Trophoblast cell (in vitro differentiated cells and primary cell): ENCODE measurements around the gene COPG2.
A peak's percentile ranks its signal among the peaks of the same experiment; 100 is the strongest.

Experiments
- DNase-seq, 2 donors: peaks; one replicate each; pipeline ENCODE4 v3.0.0-alpha.2; 2016
- H2AFZ ChIP-seq: 2 replicates; pipeline ENCODE4 v1.6.1; 2013; ENCODE audit warnings: low read length, moderate library complexity, mild to moderate bottlenecking; ENCODE audit not compliant: insufficient read depth, poor library complexity
- H2AK5ac ChIP-seq: 2 replicates; pipeline ENCODE4 v1.6.1; 2013; ENCODE audit warnings: mild to moderate bottlenecking, low read length
- H2BK120ac ChIP-seq: 2 replicates; pipeline ENCODE4 v1.6.1; 2013; ENCODE audit warnings: low read length, mild to moderate bottlenecking, moderate library complexity; ENCODE audit not compliant: insufficient read depth, poor library complexity
- H2BK12ac ChIP-seq: 2 replicates; pipeline ENCODE4 v1.6.1; 2013; ENCODE audit warnings: mild to moderate bottlenecking, low read length, moderate library complexity
- H2BK5ac ChIP-seq: 2 replicates; pipeline ENCODE4 v1.6.1; 2013; ENCODE audit warnings: low read length, low read depth, moderate library complexity, mild to moderate bottlenecking; ENCODE audit not compliant: poor library complexity
- H3K14ac ChIP-seq: 2 replicates; pipeline ENCODE4 v1.6.1; 2013; ENCODE audit warnings: mild to moderate bottlenecking, low read length
- H3K18ac ChIP-seq: 2 replicates; pipeline ENCODE4 v1.6.1; 2013; ENCODE audit warnings: mild to moderate bottlenecking, low read length
- H3K23ac ChIP-seq: 2 replicates; pipeline ENCODE4 v1.6.1; 2013; ENCODE audit warnings: low read length
- H3K27ac ChIP-seq: 2 replicates; pipeline ENCODE4 v1.5.1; 2013; ENCODE audit warnings: low read depth, mild to moderate bottlenecking, inconsistent platforms, low read length, moderate library complexity
- H3K27me3 ChIP-seq: 2 replicates; pipeline ENCODE4 v1.6.1; 2013; ENCODE audit warnings: inconsistent platforms, mild to moderate bottlenecking, low read length, moderate library complexity; ENCODE audit not compliant: insufficient read depth
- H3K36me3 ChIP-seq, 2 experiments: 1 replicate in 1 of 2; 2 replicates in 1 of 2; pipeline ENCODE4 v1.6.1; 2013; ENCODE audit warnings: low read length in 2 of 2, mild to moderate bottlenecking in 2 of 2, moderate library complexity in 1 of 2; ENCODE audit not compliant: insufficient read depth in 2 of 2, control insufficient read depth in 1 of 2
- H3K4ac ChIP-seq: 2 replicates; pipeline ENCODE4 v1.6.1; 2013; ENCODE audit warnings: low read depth, mild to moderate bottlenecking, low read length, moderate library complexity
- H3K4me1 ChIP-seq, 2 experiments: 1 replicate in 1 of 2; 2 replicates in 1 of 2; pipeline ENCODE4 v1.6.1; 2013; ENCODE audit warnings: low read length in 2 of 2, mild to moderate bottlenecking in 2 of 2, moderate library complexity in 1 of 2; ENCODE audit not compliant: insufficient read depth in 2 of 2, control insufficient read depth in 1 of 2
- H3K4me2 ChIP-seq: 2 replicates; pipeline ENCODE4 v1.6.1; 2013; ENCODE audit warnings: inconsistent platforms, mild to moderate bottlenecking, low read length, moderate library complexity
- H3K4me3 ChIP-seq: 2 replicates; pipeline ENCODE4 v1.5.1; 2013; ENCODE audit warnings: mild to moderate bottlenecking, low read depth, low read length, inconsistent platforms
- H3K79me1 ChIP-seq: one replicate; pipeline ENCODE4 v1.6.1; 2013; ENCODE audit warnings: low read length
- H3K79me2 ChIP-seq: 2 replicates; pipeline ENCODE4 v1.6.1; 2013; ENCODE audit warnings: low read length, mild to moderate bottlenecking; ENCODE audit not compliant: control insufficient read depth, insufficient read depth, poor library complexity
- H3K9ac ChIP-seq: 2 replicates; pipeline ENCODE4 v1.6.1; 2013; ENCODE audit warnings: mild to moderate bottlenecking, low read length
- H3K9me3 ChIP-seq: 2 replicates; pipeline ENCODE4 v1.6.1; 2013; ENCODE audit warnings: low read depth, mild to moderate bottlenecking, control low read depth, inconsistent platforms, low read length; ENCODE audit not compliant: insufficient read depth
- H4K12ac ChIP-seq: 2 replicates; pipeline ENCODE4 v1.6.1; 2013; ENCODE audit warnings: low read depth, mild to moderate bottlenecking, low read length, moderate library complexity
- H4K8ac ChIP-seq: 2 replicates; pipeline ENCODE4 v1.6.1; 2013; ENCODE audit warnings: low read depth, mild to moderate bottlenecking, low read length, moderate library complexity
- H4K91ac ChIP-seq: one replicate; pipeline ENCODE4 v1.6.1; 2013; ENCODE audit warnings: low read depth, mild to moderate bottlenecking, low read length, moderate library complexity
- WGBS: extraction: QIAGEN DNeasy Blood & Tissue Kit; methylation state at CpG from one replicate; pipeline ENCODE4 v1.1.7; 2013; ENCODE audit warnings: missing lambda C conversion rate; ENCODE audit not compliant: insufficient read length, insufficient coverage; ENCODE audit errors: extremely low coverage; 5-methylcytosine and 5-hydroxymethylcytosine counted together

The COPG2 gene

GRCh38 chr7:130492523-130493274 is 175.8 kb downstream of the COPG2 start:
- Histone ChIP-seq H3K27me3 (no peaks in the 10 kb centered on the region), H3K4me2 (peak overlapping the region; percentile 66), H3K18ac (peak overlapping the region; percentile 24), H3K79me1 (peaks cover 36% of the 10 kb centered on the region), H2AFZ (no peak overlapping the region), H3K36me3 (peaks cover 7 to 15% of the 10 kb centered on the region in 2 experiments), H3K14ac (peak overlapping the region; percentile 6), H3K79me2 (peaks cover 25% of the 10 kb centered on the region), H2BK12ac (no peak overlapping the region), H4K12ac (no peak overlapping the region), H3K9me3 (peaks cover 9% of the 10 kb centered on the region), H4K91ac (peak overlapping the region; percentile 8), H2BK5ac (peak overlapping the region; percentile 8), H3K23ac (no peak overlapping the region), H2AK5ac (no peak overlapping the region), H3K27ac (no peak overlapping the region), H3K4me3 (peak overlapping the region; percentile 81), H2BK120ac (no peak overlapping the region), H3K9ac (peak overlapping the region; percentile 78), H4K8ac (no peak overlapping the region), H3K4me1 (peaks cover 11 to 22% of the 10 kb centered on the region in 2 experiments), H3K4ac (peak overlapping the region; percentile 22)
- DNase-seq, result peak; percentile 4 to 25
- no CpG with 5 or more reads among the region's 50 CpGs for WGBS

GRCh38 chr7:130491841-130492522 is 176.6 kb downstream of the COPG2 start, which contains the start of gene MEST:
TSS of gene MEST (plus strand) at chr7:130492085. CDS start at chr7:130492314, 229 bp downstream.
- peak within 1 kb of the TSS; percentile 63 for H4K12ac ChIP-seq
- peak within 1 kb of the TSS; percentile 96 for H2BK12ac ChIP-seq
- no peaks in the 10 kb centered on the region for H3K27me3 ChIP-seq
- H3K27ac ChIP-seq, result peak within 1 kb of the TSS; percentile 74
- no CpG with 5 or more reads among the region's 71 CpGs for WGBS
- H2AK5ac ChIP-seq, result peak within 1 kb of the TSS; percentile 40
- peak within 1 kb of the TSS; percentile 80 for H4K8ac ChIP-seq
- H3K18ac ChIP-seq, result peak within 1 kb of the TSS; percentile 43
- peak within 1 kb of the TSS; percentile 81 for H2BK5ac ChIP-seq
- H3K4ac ChIP-seq, result peak within 1 kb of the TSS; percentile 92
- peak within 1 kb of the TSS; percentile 84 for H3K14ac ChIP-seq
- peaks cover 9% of the 10 kb centered on the region for H3K9me3 ChIP-seq
- H3K4me3 ChIP-seq, result peak within 1 kb of the TSS; percentile 81
- peak within 1 kb of the TSS; percentile 42 for H2AFZ ChIP-seq
- peak within 1 kb of the TSS; percentile 66 for H3K4me2 ChIP-seq
- peak within 1 kb of the TSS; percentile 49 for H4K91ac ChIP-seq
- H3K4me1 ChIP-seq, result peaks cover 13 to 27% of the 10 kb centered on the region in 2 experiments
- no peak within 1 kb of the TSS for H3K23ac ChIP-seq
- H3K36me3 ChIP-seq, result peaks cover 4 to 11% of the 10 kb centered on the region in 2 experiments
- DNase-seq, result peak; percentile 3 to 47
- H3K9ac ChIP-seq, result peak within 1 kb of the TSS; percentile 78
- H3K79me1 ChIP-seq, result peaks cover 36% of the 10 kb centered on the region
- peaks cover 25% of the 10 kb centered on the region for H3K79me2 ChIP-seq
- H2BK120ac ChIP-seq, result peak within 1 kb of the TSS; percentile 79

- H2AFZ ChIP-seq, result peak overlapping the region; percentile 42
- H3K18ac ChIP-seq, result peak overlapping the region; percentile 77
- DNase-seq, result peak in 1 of 2 donors; percentile 53
- H4K8ac ChIP-seq, result peak overlapping the region; percentile 80
- peak overlapping the region; percentile 49 for H4K91ac ChIP-seq
- peak overlapping the region; percentile 96 for H2BK12ac ChIP-seq
- WGBS, result no CpG with 5 or more reads among the region's 62 CpGs
- peak overlapping the region; percentile 51 for H3K4me2 ChIP-seq
- H3K4ac ChIP-seq, result peak overlapping the region; percentile 92
- peaks cover 9% of the 10 kb centered on the region for H3K9me3 ChIP-seq
- H2BK5ac ChIP-seq, result peak overlapping the region; percentile 81
- H2BK120ac ChIP-seq, result peak overlapping the region; percentile 89
- H3K14ac ChIP-seq, result peak overlapping the region; percentile 84
- H3K9ac ChIP-seq, result peak overlapping the region; percentile 53
- peak overlapping the region; percentile 63 for H4K12ac ChIP-seq
- no peak overlapping the region for H3K23ac ChIP-seq
- no peaks in the 10 kb centered on the region for H3K27me3 ChIP-seq
- H3K27ac ChIP-seq, result peak overlapping the region; percentile 74
- peaks cover 29% of the 10 kb centered on the region for H3K79me2 ChIP-seq
- H3K4me3 ChIP-seq, result peak overlapping the region; percentile 81
- H3K36me3 ChIP-seq, result peaks cover 3 to 11% of the 10 kb centered on the region in 2 experiments
- H3K79me1 ChIP-seq, result peaks cover 43% of the 10 kb centered on the region
- H2AK5ac ChIP-seq, result peak overlapping the region; percentile 73
- H3K4me1 ChIP-seq, result peaks cover 17 to 34% of the 10 kb centered on the region in 2 experiments
Observed at GRCh38 chr7:130490888-130491804, 177.4 kb downstream of the COPG2 start.
